Measurements from ENCODE around the gene ATP10B.

ATP10B gene

GRCh38 chr5:160539431-160539830, 312.6 kb downstream of the ATP10B start:
- Histone ChIP-seq H3K4me1 (ENCODE audit: insufficient read depth, insufficient read length) (no peaks in the 10 kb centered on the region), H3K4me3 (ENCODE audit: insufficient read length, low read depth) (no peak overlapping the region), H3K9ac (ENCODE audit: insufficient read length, low read depth) (no peak overlapping the region), H3K36me3 (ENCODE audit: insufficient read depth, insufficient read length, low read length) (no peaks in the 10 kb centered on the region), H3K27me3 (ENCODE audit: insufficient read depth, insufficient read length) (no peaks in the 10 kb centered on the region), H3K9me3 (ENCODE audit: insufficient read depth, low read length) (no peaks in the 10 kb centered on the region)
- TF ChIP-seq SUZ12 (IDR thresholded peaks at IDR 0.05; ENCODE audit: extremely low read depth, insufficient read depth, insufficient read length) (no peak), ZNF274 (IDR thresholded peaks at IDR 0.05; ENCODE audit: low read depth, low read length) (no peak), YY1 (IDR thresholded peaks at IDR 0.05; ENCODE audit: insufficient read depth, insufficient read length) (no peak)
- no peak for DNase-seq (ENCODE audit: low read depth, low spot score)

- no peaks in the 10 kb centered on the region for H3K27me3 ChIP-seq (ENCODE audit: insufficient read depth, insufficient read length)
- TF ChIP-seq ZNF274 (IDR thresholded peaks at IDR 0.05; ENCODE audit: low read depth, low read length): no peak
- TF ChIP-seq YY1 (IDR thresholded peaks at IDR 0.05; ENCODE audit: insufficient read depth, insufficient read length): no peak
- TF ChIP-seq SUZ12 (IDR thresholded peaks at IDR 0.05; ENCODE audit: extremely low read depth, insufficient read depth, insufficient read length): no peak
- no peaks in the 10 kb centered on the region for H3K4me1 ChIP-seq (ENCODE audit: insufficient read depth, insufficient read length)
- no peaks in the 10 kb centered on the region for H3K36me3 ChIP-seq (ENCODE audit: insufficient read depth, insufficient read length, low read length)
- no peaks in the 10 kb centered on the region for H3K9me3 ChIP-seq (ENCODE audit: insufficient read depth, low read length)
- no peak overlapping the region for H3K4me3 ChIP-seq (ENCODE audit: insufficient read length, low read depth)
- DNase-seq (ENCODE audit: low read depth, low spot score): no peak
- H3K9ac ChIP-seq (ENCODE audit: insufficient read length, low read depth): no peak overlapping the region
Measured at GRCh38 chr5:160537940-160538339, 314.1 kb downstream of the ATP10B start.

- Histone ChIP-seq H3K36me3 (ENCODE audit: insufficient read depth, insufficient read length, low read length) (no peaks in the 10 kb centered on the region), H3K4me1 (ENCODE audit: insufficient read depth, insufficient read length) (no peaks in the 10 kb centered on the region), H3K4me3 (ENCODE audit: insufficient read length, low read depth) (no peak overlapping the region), H3K9ac (ENCODE audit: insufficient read length, low read depth) (no peak overlapping the region), H3K9me3 (ENCODE audit: insufficient read depth, low read length) (no peaks in the 10 kb centered on the region), H3K27me3 (ENCODE audit: insufficient read depth, insufficient read length) (no peaks in the 10 kb centered on the region)
- no peak for DNase-seq (ENCODE audit: low read depth, low spot score)
- TF ChIP-seq ZNF274 (IDR thresholded peaks at IDR 0.05; ENCODE audit: low read depth, low read length): no peak
- TF ChIP-seq YY1 (IDR thresholded peaks at IDR 0.05; ENCODE audit: insufficient read depth, insufficient read length): no peak
- TF ChIP-seq SUZ12 (IDR thresholded peaks at IDR 0.05; ENCODE audit: extremely low read depth, insufficient read depth, insufficient read length): no peak
Measured at GRCh38 chr5:160537116-160537515, 314.9 kb downstream of the ATP10B start.

GRCh38 chr5:160534914-160535313, 317.1 kb downstream of the ATP10B start:
- Histone ChIP-seq H3K4me3 (ENCODE audit: insufficient read length, low read depth) (no peak overlapping the region), H3K9me3 (ENCODE audit: insufficient read depth, low read length) (no peaks in the 10 kb centered on the region)
- no peak for DNase-seq (ENCODE audit: low read depth, low spot score)

GRCh38 chr5:160534125-160534524, 317.9 kb downstream of the ATP10B start:
- TF ChIP-seq YY1 (IDR thresholded peaks at IDR 0.05; ENCODE audit: insufficient read depth, insufficient read length) (no peak), ZNF274 (IDR thresholded peaks at IDR 0.05; ENCODE audit: low read depth, low read length) (no peak), SUZ12 (IDR thresholded peaks at IDR 0.05; ENCODE audit: extremely low read depth, insufficient read depth, insufficient read length) (no peak)
- Histone ChIP-seq H3K9me3 (ENCODE audit: insufficient read depth, low read length) (no peaks in the 10 kb centered on the region), H3K9ac (ENCODE audit: insufficient read length, low read depth) (no peak overlapping the region), H3K27me3 (ENCODE audit: insufficient read depth, insufficient read length) (no peaks in the 10 kb centered on the region), H3K36me3 (ENCODE audit: insufficient read depth, insufficient read length, low read length) (no peaks in the 10 kb centered on the region), H3K4me1 (ENCODE audit: insufficient read depth, insufficient read length) (no peaks in the 10 kb centered on the region), H3K4me3 (ENCODE audit: insufficient read length, low read depth) (no peak overlapping the region)
- DNase-seq (ENCODE audit: low read depth, low spot score): no peak

More at GRCh38 chr5:160534914-160535313, 317.1 kb downstream of the ATP10B start:
- TF ChIP-seq ZNF274 (IDR thresholded peaks at IDR 0.05; ENCODE audit: low read depth, low read length): no peak
- no peak for TF ChIP-seq SUZ12 (IDR thresholded peaks at IDR 0.05; ENCODE audit: extremely low read depth, insufficient read depth, insufficient read length)
- TF ChIP-seq YY1 (IDR thresholded peaks at IDR 0.05; ENCODE audit: insufficient read depth, insufficient read length): no peak
- Histone ChIP-seq H3K27me3 (ENCODE audit: insufficient read depth, insufficient read length) (no peaks in the 10 kb centered on the region), H3K36me3 (ENCODE audit: insufficient read depth, insufficient read length, low read length) (no peaks in the 10 kb centered on the region), H3K9ac (ENCODE audit: insufficient read length, low read depth) (no peak overlapping the region), H3K4me1 (ENCODE audit: insufficient read depth, insufficient read length) (no peaks in the 10 kb centered on the region)

DNA sequence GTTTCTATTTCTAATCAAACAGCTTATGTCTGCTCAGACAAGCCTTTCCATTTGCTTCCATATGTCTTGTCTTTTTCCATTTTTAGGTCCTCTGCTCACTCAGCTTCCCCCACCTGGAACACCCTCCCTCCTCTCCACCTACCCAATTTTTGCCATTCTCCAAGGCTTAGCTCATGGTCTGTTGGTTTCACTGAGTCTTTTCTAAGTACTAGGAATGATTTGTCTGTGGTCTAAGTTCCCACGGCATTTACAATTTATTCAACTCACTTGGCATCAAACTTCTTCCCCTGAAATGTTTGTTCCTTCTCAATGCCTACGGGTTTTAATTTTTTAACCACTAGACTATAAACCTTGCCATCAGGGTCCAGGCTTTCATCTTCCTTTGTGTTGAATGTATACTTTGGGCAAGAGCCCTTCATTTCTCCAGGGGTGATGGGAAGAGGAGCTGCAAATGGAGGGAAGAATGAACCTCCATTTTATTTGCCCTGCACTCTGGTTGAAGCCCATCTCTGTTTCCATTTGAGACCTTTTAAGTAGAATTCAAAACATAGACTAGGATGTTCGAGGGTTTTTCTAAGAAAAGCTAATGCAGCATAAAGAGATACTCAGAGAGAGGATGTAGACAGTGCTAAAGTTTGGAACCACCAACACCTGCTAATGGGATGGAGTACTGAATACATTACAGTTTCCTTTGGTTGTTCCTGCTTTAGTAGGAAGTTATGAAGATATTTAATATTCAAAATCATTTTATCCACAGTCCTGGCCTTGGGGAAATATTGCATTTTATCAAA, 326.3 kb downstream of the ATP10B start:
- DNase-seq (ENCODE audit: low read depth, low spot score): no peak
- TF ChIP-seq YY1 (IDR thresholded peaks at IDR 0.05; ENCODE audit: insufficient read depth, insufficient read length) (no peak), SUZ12 (IDR thresholded peaks at IDR 0.05; ENCODE audit: extremely low read depth, insufficient read depth, insufficient read length) (no peak), ZNF274 (IDR thresholded peaks at IDR 0.05; ENCODE audit: low read depth, low read length) (no peak)
- Histone ChIP-seq H3K4me3 (ENCODE audit: insufficient read length, low read depth) (no peak overlapping the region), H3K36me3 (ENCODE audit: insufficient read depth, insufficient read length, low read length) (no peaks in the 10 kb centered on the region), H3K9ac (ENCODE audit: insufficient read length, low read depth) (no peak overlapping the region), H3K4me1 (ENCODE audit: insufficient read depth, insufficient read length) (no peaks in the 10 kb centered on the region), H3K9me3 (ENCODE audit: insufficient read depth, low read length) (no peaks in the 10 kb centered on the region), H3K27me3 (ENCODE audit: insufficient read depth, insufficient read length) (no peaks in the 10 kb centered on the region)

DNA sequence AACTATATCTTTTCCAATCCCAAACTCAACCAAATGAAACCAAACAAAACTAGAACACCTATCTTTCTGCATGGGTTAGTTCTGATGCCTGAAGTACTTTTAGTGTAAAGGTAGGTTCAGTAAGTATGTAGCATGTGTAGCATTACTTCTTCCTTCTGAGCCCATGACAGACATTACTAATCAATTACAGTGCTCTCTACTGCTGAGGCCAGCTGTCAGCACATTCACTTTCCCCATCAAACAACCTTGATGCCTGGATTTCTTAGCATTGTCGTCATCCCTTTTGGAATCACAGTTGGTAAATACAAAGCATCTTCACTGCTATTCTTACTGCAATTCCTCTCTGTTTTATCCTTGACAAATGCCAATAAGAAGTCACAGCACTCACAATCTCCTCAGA, 327.2 kb downstream of the ATP10B start:
- H3K36me3 ChIP-seq (ENCODE audit: insufficient read depth, insufficient read length, low read length): no peaks in the 10 kb centered on the region
- H3K4me3 ChIP-seq (ENCODE audit: insufficient read length, low read depth): no peak overlapping the region
- no peaks in the 10 kb centered on the region for H3K27me3 ChIP-seq (ENCODE audit: insufficient read depth, insufficient read length)
- DNase-seq (ENCODE audit: low read depth, low spot score): no peak
- no peak overlapping the region for H3K9ac ChIP-seq (ENCODE audit: insufficient read length, low read depth)
- TF ChIP-seq SUZ12 (IDR thresholded peaks at IDR 0.05; ENCODE audit: extremely low read depth, insufficient read depth, insufficient read length): no peak
- no peak for TF ChIP-seq ZNF274 (IDR thresholded peaks at IDR 0.05; ENCODE audit: low read depth, low read length)
- TF ChIP-seq YY1 (IDR thresholded peaks at IDR 0.05; ENCODE audit: insufficient read depth, insufficient read length): no peak
- H3K4me1 ChIP-seq (ENCODE audit: insufficient read depth, insufficient read length): no peaks in the 10 kb centered on the region
- H3K9me3 ChIP-seq (ENCODE audit: insufficient read depth, low read length): no peaks in the 10 kb centered on the region
